ENCODE measurements around the gene RND2. TPM values are rescaled to one million over a fixed set of nuclear protein-coding genes. Genes with fewer than 3 reads are reported as not detected.
A peak's percentile ranks its signal among the peaks of the same experiment; 100 is the strongest.

Gene RND2
- total and polyA plus RNA-seq, 2 of the 13 experiments (the other 11 are each of a cell fraction or from before 2014, with no cell fraction given), result 0.05 to 0.11 TPM

GRCh38 chr17:43024407-43025289, at the start of gene RND2 (continued):
- TF ChIP-seq CEBPZ (IDR thresholded peaks at IDR 0.05; ENCODE audit: low read length), result no peak
- no peak for TF ChIP-seq SYNCRIP (IDR thresholded peaks at IDR 0.05; ENCODE audit: insufficient read depth, low read depth, low read length)
- peak; percentile 77 for TF ChIP-seq RXRB (CRISPR knock-in tag; IDR thresholded peaks at IDR 0.05; ENCODE audit: borderline replicate concordance)
- no peak for TF ChIP-seq ZNF775 (CRISPR knock-in tag; IDR thresholded peaks at IDR 0.05; ENCODE audit: borderline replicate concordance)
- no peak for TF ChIP-seq NR2F6 (IDR thresholded peaks at IDR 0.05)
- TF ChIP-seq NR2F6 (CRISPR knock-in tag; IDR thresholded peaks at IDR 0.05), result peak; percentile 41; the same call in 1 of the 2 replicates
- no peak for TF ChIP-seq SCMH1 (CRISPR knock-in tag; IDR thresholded peaks at IDR 0.05; ENCODE audit: borderline replicate concordance)
- no peak for TF ChIP-seq MEIS2 (CRISPR knock-in tag; IDR thresholded peaks at IDR 0.05)
- TF ChIP-seq ARID5B (CRISPR knock-in tag; IDR thresholded peaks at IDR 0.05), result peak; percentile 54; the same call in 1 of the 2 replicates
- TF ChIP-seq ZBTB49 (CRISPR knock-in tag; IDR thresholded peaks at IDR 0.05; ENCODE audit: borderline replicate concordance), result no peak
- peak; percentile 68; the same call in 1 of the 2 replicates for TF ChIP-seq THAP9 (CRISPR knock-in tag; IDR thresholded peaks at IDR 0.05; ENCODE audit: borderline replicate concordance)
- peak; percentile 56; the same call in 1 of the 2 replicates for TF ChIP-seq ZNF589 (CRISPR knock-in tag; conservative IDR thresholded peaks at IDR 0.05)
- TF ChIP-seq KAT8 (CRISPR knock-in tag; IDR thresholded peaks at IDR 0.05), result peak; percentile 69
- no peak for TF ChIP-seq HNRNPK (IDR thresholded peaks at IDR 0.05; ENCODE audit: low read depth, low read length, poor library complexity, severe bottlenecking)
- TF ChIP-seq GFI1 (CRISPR knock-in tag; IDR thresholded peaks at IDR 0.05; ENCODE audit: borderline replicate concordance), result 0 out of 2 replicates have a peak, but pooled peaks have one; percentile 50

Measured in HepG2 (cell line).